KMS-11 (cell line): Measurements from ENCODE around the gene PRPH2.
A peak's percentile ranks its signal among the peaks of the same experiment; 100 is the strongest.

Experiments
- H2AFZ ChIP-seq: fragments of 200-600 bp; sonication (generic); 2 replicates; pipeline ENCODE4 v1.6.1; 2016; ENCODE audit warnings: antibody characterized with exemption, mixed run types, low read depth
- H3K27ac ChIP-seq: fragments of 200-600 bp; sonication (generic); 2 replicates; pipeline ENCODE4 v1.6.1; 2016; ENCODE audit warnings: mild to moderate bottlenecking, mixed run types
- H3K27me3 ChIP-seq: fragments of 200-600 bp; sonication (generic); 2 replicates; pipeline ENCODE4 v1.6.1; 2017; ENCODE audit warnings: mild to moderate bottlenecking, low read depth, mixed run types, moderate library complexity; ENCODE audit not compliant: insufficient read depth
- H3K36me3 ChIP-seq: fragments of 200-600 bp; sonication (generic); 2 replicates; pipeline ENCODE4 v1.6.1; 2017; ENCODE audit warnings: mild to moderate bottlenecking, mixed run types; ENCODE audit not compliant: insufficient read depth
- H3K4me1 ChIP-seq: fragments of 200-600 bp; sonication (generic); 2 replicates; pipeline ENCODE4 v1.6.1; 2016; ENCODE audit warnings: mild to moderate bottlenecking, low read depth, mixed run types; ENCODE audit not compliant: poor library complexity, severe bottlenecking
- H3K4me2 ChIP-seq: fragments of 200-600 bp; sonication (generic); 2 replicates; pipeline ENCODE4 v1.7.0; 2016; ENCODE audit warnings: mild to moderate bottlenecking, mixed run types
- H3K4me3 ChIP-seq: fragments of 200-600 bp; sonication (generic); IDR thresholded peaks from 2 replicates; pipeline ENCODE4 v1.6.1; 2017; ENCODE audit warnings: low read depth, low read length, mixed read lengths; ENCODE audit not compliant: insufficient read depth
- H3K79me2 ChIP-seq: fragments of 200-600 bp; sonication (generic); 2 replicates; pipeline ENCODE4 v1.6.1; 2016; ENCODE audit warnings: low read depth, mixed run types; ENCODE audit not compliant: insufficient read depth
- H3K9ac ChIP-seq: fragments of 200-600 bp; sonication (generic); 2 replicates; pipeline ENCODE4 v1.6.1; 2016; ENCODE audit warnings: mild to moderate bottlenecking, mixed run types
- H4K20me1 ChIP-seq: fragments of 200-600 bp; sonication (generic); 2 replicates; pipeline ENCODE4 v1.6.1; 2016; ENCODE audit warnings: mild to moderate bottlenecking, mixed run types; ENCODE audit not compliant: insufficient read depth
- TF ChIP-seq, protein P1 (sequence below): fragments of 200-600 bp; sonication (generic); conservative IDR thresholded peaks from 2 replicates; pipeline ENCODE4 v1.6.1; 2017; ENCODE audit warnings: low read depth, mild to moderate bottlenecking, antibody characterized with exemption, low read length, moderate library complexity, mixed read lengths

PRPH2 gene

DNA sequence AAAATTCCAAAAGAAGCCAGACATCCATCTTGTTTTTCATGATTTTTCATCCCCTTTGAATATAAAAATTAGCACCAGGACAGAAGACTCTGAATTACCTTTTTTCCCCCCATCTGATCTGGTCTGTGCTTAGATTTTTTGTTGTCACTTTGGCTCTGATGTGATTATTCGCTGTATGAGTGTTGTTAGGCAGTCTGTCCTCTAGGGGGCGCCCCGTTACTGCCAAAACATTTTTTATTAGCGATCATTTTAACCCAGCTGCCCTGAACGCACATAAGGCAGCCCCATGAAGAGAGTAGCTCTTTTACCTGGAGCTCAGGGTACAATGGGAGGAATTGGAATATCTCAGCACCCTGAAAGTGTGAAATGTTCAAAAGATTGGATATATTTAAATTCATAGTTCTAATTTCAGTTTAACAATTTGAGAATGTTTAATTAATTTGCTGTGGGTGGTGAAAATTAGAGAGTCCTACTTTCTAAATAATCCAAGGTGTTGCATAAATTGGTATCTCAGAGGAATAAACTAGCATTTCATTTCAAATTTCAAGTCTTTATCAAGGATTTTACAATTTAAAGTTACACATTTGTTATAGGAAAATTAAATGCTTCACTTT is 60.8 kb downstream of the PRPH2 start:
- no peaks in the 10 kb centered on the region for H4K20me1 ChIP-seq
- no peak overlapping the region for H3K4me2 ChIP-seq
- no peaks in the 10 kb centered on the region for H3K27me3 ChIP-seq
- peaks cover 6% of the 10 kb centered on the region for H3K4me1 ChIP-seq
- no peaks in the 10 kb centered on the region for H3K36me3 ChIP-seq
- no peak overlapping the region for H3K4me3 ChIP-seq
- no peak overlapping the region for H3K27ac ChIP-seq
- no peaks in the 10 kb centered on the region for H3K79me2 ChIP-seq
- no peak overlapping the region for H2AFZ ChIP-seq
- TF ChIP-seq, protein P1, sequence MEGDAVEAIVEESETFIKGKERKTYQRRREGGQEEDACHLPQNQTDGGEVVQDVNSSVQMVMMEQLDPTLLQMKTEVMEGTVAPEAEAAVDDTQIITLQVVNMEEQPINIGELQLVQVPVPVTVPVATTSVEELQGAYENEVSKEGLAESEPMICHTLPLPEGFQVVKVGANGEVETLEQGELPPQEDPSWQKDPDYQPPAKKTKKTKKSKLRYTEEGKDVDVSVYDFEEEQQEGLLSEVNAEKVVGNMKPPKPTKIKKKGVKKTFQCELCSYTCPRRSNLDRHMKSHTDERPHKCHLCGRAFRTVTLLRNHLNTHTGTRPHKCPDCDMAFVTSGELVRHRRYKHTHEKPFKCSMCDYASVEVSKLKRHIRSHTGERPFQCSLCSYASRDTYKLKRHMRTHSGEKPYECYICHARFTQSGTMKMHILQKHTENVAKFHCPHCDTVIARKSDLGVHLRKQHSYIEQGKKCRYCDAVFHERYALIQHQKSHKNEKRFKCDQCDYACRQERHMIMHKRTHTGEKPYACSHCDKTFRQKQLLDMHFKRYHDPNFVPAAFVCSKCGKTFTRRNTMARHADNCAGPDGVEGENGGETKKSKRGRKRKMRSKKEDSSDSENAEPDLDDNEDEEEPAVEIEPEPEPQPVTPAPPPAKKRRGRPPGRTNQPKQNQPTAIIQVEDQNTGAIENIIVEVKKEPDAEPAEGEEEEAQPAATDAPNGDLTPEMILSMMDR: peak; percentile 98
- H3K9ac ChIP-seq: no peak overlapping the region

DNA sequence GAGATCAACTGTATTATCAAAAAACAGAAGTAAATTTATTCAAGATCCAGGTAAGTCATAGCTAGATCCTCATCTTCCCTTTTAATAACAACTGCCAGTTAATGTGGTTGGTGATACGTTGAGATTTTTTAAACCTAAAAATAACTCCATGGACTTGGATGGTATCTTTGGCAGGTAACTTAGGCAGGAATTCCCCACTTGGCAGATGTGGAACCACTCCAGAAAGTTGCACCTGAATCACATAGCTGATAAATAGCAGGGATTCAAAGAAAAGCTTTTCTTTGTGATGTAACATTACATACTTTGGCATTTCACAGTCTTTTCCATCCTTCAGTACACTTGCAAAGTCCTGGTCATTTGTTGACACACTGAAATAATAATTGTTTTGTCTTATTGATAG is 62.6 kb downstream of the PRPH2 start:
- Histone ChIP-seq H2AFZ (no peak overlapping the region), H4K20me1 (no peaks in the 10 kb centered on the region), H3K27me3 (no peaks in the 10 kb centered on the region), H3K27ac (no peak overlapping the region), H3K4me3 (no peak overlapping the region), H3K79me2 (no peaks in the 10 kb centered on the region), H3K9ac (no peak overlapping the region), H3K4me2 (no peak overlapping the region), H3K36me3 (no peaks in the 10 kb centered on the region), H3K4me1 (peaks cover 6% of the 10 kb centered on the region)
- TF ChIP-seq, protein P1: no peak

DNA sequence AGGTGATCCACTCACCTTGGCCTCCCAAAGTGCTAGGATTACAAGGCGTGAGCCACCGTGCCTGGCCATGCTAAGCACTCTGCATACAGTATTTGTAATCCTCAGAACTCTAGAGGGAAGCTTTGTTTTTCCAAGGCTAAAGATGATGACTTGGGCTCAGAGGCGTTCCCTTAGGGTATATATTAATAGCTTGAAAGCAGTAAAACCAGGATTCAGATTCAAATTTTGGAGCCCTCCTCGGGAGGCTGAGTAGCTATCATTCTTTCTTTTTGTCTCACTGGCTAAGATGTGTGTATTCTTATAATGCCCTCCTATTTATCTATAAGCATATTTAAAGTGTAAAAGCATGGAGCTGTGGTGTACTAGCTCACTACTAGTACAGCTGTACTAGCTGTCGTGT is 68.5 kb downstream of the PRPH2 start:
- TF ChIP-seq, protein P1: no peak
- Histone ChIP-seq H3K36me3 (no peaks in the 10 kb centered on the region), H2AFZ (no peak overlapping the region), H3K27me3 (no peaks in the 10 kb centered on the region), H3K4me1 (no peaks in the 10 kb centered on the region), H4K20me1 (no peaks in the 10 kb centered on the region), H3K79me2 (no peaks in the 10 kb centered on the region), H3K9ac (no peak overlapping the region), H3K4me3 (no peak overlapping the region), H3K27ac (no peak overlapping the region), H3K4me2 (no peak overlapping the region)

DNA sequence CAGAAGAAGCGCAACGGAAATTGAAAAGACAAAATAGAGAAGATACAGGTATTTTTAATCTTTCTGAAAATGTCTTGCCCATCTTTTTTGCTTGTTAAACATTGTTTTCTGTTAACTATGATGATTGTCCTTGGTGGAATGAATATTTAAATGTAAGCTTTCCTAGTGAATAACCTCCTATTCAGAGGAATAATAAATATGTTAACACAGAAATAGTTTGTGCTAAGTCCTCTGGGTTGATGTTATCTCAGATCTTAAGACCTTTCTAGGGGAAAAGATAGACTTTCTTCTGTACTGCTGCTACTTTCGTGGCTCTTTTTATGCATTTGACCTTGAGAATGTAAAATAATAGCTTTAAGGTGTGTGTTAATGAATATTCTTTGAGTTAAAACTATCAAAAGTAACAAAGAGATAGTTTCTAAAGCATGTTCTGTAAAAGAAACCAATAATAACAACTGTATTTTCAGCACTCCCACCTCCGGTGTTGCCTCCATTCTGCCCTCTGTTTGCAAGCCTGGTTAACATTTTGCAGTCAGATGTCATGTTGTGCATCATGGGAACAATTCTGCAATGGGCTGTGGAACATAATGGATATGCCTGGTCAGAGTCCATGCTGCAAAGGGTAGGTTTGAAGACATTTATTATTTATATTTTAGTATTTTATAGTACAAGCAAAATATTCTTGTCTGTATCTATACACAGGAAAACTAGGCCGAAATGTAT is 70.2 kb downstream of the PRPH2 start:
- H3K4me3 ChIP-seq: no peak overlapping the region
- no peaks in the 10 kb centered on the region for H3K36me3 ChIP-seq
- no peak overlapping the region for H3K9ac ChIP-seq
- no peak overlapping the region for H2AFZ ChIP-seq
- no peaks in the 10 kb centered on the region for H3K27me3 ChIP-seq
- no peak overlapping the region for H3K27ac ChIP-seq
- H3K79me2 ChIP-seq: no peaks in the 10 kb centered on the region
- TF ChIP-seq, protein P1: no peak
- no peak overlapping the region for H3K4me2 ChIP-seq
- H4K20me1 ChIP-seq: no peaks in the 10 kb centered on the region
- H3K4me1 ChIP-seq: no peaks in the 10 kb centered on the region
